Measurements from ENCODE around the gene ADCY3.
A peak's percentile ranks its signal among the peaks of the same experiment; 100 is the strongest.
"Not testable (repeated sequence)": the region's sequence is repeated elsewhere in the genome, so short reads cannot be mapped to it uniquely, and the experiment has no call there.

The ADCY3 gene

GRCh38 chr2:24809316-24810007 lies 110.6 kb downstream of the ADCY3 start:
- no peak for DNase-seq (ENCODE audit: low read depth in 3 of 3)

GRCh38 chr2:24806661-24807036 lies 113.4 kb downstream of the ADCY3 start:
- DNase-seq (ENCODE audit: low read depth in 3 of 3): no peak

- not testable (repeated sequence) for DNase-seq (ENCODE audit: low read depth in 3 of 3)
Observed at GRCh38 chr2:24805811-24806660, 114.0 kb downstream of the ADCY3 start.

GRCh38 chr2:24800487-24800886 lies 119.5 kb downstream of the ADCY3 start:
- DNase-seq (ENCODE audit: low read depth in 3 of 3): not testable (repeated sequence)

GRCh38 chr2:24797644-24798043 lies 122.4 kb downstream of the ADCY3 start:
- no peak for DNase-seq (ENCODE audit: low read depth in 3 of 3)

DNA sequence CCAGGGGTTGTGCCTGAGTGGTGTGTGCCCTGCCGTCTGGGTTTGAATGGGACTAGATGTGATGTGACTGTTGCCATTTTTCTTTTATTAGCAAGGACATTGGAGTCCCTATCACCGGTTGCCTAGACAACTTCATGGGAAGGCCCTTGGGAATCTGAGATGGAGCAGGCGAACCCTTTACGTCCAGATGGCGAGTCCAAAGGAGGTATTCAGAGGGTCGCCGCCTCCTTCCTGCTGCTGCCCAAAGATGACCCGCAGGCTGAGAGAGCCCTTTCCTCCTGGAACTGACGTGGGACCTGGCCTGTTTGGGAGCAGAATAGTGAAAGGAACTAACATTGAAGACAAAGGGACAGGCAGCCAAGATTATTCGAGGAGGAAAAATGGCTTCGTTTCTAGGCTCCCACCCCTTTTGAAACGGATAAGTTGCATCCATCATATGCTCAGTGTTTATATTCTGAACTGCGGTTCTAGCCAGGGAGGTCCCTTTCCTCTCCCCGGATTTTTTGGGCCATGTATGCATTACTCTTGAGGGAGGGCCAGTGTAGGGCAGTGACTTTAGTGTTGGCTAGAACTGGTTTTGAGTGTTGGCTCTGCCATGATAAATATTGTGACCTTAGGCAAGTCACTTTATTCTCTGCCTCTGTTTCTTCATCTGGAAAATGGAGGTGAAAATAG lies 126.1 kb downstream of the ADCY3 start:
- no peak for DNase-seq (ENCODE audit: low read depth in 3 of 3)

- peak; percentile 86 to 94 (median 91) for DNase-seq (ENCODE audit: low read depth in 3 of 3)
Observed at GRCh38 chr2:24792874-24793760, 126.9 kb downstream of the ADCY3 start, which contains the start of the genes CENPO and PTRHD1. TSS of gene CENPO (plus strand) at chr2:24793425. CDS start at chr2:24793920, 495 bp downstream. TSS of gene PTRHD1 (minus strand) at chr2:24793391. CDS start at chr2:24793377, 14 bp downstream.

- DNase-seq (ENCODE audit: low read depth in 3 of 3): no peak
Observed at GRCh38 chr2:24792542-24792873, 127.5 kb downstream of the ADCY3 start.

- DNase-seq (ENCODE audit: low read depth in 3 of 3): no peak
Observed at GRCh38 chr2:24791452-24791851, 128.6 kb downstream of the ADCY3 start.

- no peak for DNase-seq (ENCODE audit: low read depth in 3 of 3)
Observed at GRCh38 chr2:24788816-24789215, 131.2 kb downstream of the ADCY3 start.

DNA sequence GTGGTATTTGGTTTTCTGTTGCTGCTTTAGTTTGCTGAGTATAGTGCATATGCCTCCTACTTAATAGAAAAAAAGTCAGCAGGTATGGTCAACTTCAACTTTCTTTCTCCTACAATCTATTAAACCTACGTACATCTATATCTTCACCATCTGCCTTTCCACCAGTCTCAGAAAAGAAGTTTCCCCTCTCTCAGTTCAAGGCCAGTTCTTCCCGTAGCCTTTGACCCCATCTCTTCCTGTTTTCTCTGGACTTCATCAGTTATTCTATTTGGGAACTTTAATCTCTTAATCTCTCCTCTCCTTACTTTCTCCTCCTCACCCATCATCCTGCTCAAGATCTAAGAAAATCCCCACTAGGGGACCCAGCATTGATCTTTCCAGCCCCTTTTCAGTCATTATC lies 132.5 kb downstream of the ADCY3 start:
- DNase-seq (ENCODE audit: low read depth in 3 of 3): no peak

DNA sequence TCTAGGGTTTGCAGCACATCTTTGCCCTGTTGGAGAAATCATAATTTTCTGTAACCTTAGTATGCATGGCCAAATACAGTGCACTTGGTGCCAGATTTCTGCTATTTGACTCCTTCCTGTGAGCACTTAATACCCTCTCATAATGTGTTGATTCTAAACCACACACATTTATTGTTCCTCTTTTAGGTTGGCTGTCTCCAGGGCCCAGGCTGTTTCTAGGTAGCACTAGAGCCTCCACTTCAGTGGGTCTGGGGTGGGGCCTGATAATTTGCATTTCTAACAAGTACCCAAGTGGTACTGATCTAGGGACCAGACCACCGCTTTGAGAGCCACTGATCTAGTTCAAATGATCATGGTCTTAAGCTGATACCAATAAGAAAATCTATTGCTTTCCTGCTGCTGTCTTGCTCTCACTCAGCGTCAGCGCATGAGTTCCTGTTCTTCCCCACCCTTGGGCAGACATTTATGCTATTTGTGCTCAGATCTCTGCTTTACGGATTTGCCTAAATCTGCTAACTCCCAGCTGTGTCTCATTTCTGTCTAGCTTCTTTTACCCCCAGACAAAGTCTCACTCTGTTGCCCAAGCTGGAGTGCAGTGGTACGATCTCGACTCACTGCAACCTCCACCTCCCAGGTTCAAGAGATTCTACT lies 134.2 kb downstream of the ADCY3 start:
- DNase-seq (ENCODE audit: low read depth in 3 of 3): no peak

GRCh38 chr2:24783641-24784040 lies 136.4 kb downstream of the ADCY3 start:
- DNase-seq (ENCODE audit: low read depth in 3 of 3): no peak

DNA sequence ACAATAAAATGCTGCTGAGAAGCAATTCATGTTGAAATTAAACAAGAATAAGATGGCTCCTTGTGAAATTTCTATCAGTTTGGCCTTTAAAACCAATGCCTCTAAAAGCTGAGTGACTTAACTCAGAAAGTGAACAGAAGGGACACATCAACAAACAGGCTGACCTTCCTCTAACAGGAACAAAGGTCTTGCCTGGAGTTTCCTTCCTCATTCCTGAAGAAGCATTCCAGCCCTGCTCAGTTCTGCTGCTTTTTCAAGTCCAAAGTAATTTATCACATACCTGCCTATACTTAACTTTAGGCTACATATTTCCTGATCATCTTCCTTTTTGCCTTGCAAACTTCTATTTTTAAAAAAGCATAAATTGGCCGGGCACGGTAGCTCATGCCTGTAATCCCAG lies 140.9 kb downstream of the ADCY3 start:
- DNase-seq (ENCODE audit: low read depth in 3 of 3): no peak

DNA sequence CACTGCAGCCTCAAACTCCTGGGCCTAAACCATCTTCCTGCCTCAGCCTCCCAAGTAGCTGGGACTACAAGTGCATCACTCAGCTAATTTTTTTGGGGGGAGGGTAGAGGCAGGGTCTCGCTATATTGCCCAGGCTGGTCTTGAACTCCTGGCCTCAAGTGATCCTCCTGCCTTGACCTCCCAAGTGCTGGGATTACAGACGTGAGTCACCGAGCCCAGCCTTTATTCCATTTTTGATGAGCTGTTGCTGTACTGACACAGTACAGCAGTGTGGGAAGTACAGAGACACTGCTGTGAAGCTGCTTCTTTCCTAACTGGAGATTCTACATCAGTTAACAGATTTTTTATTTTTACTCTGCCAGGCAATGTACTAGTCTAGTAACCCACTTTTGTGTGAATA lies 145.7 kb downstream of the ADCY3 start:
- no peak for DNase-seq (ENCODE audit: low read depth in 3 of 3)

DNA sequence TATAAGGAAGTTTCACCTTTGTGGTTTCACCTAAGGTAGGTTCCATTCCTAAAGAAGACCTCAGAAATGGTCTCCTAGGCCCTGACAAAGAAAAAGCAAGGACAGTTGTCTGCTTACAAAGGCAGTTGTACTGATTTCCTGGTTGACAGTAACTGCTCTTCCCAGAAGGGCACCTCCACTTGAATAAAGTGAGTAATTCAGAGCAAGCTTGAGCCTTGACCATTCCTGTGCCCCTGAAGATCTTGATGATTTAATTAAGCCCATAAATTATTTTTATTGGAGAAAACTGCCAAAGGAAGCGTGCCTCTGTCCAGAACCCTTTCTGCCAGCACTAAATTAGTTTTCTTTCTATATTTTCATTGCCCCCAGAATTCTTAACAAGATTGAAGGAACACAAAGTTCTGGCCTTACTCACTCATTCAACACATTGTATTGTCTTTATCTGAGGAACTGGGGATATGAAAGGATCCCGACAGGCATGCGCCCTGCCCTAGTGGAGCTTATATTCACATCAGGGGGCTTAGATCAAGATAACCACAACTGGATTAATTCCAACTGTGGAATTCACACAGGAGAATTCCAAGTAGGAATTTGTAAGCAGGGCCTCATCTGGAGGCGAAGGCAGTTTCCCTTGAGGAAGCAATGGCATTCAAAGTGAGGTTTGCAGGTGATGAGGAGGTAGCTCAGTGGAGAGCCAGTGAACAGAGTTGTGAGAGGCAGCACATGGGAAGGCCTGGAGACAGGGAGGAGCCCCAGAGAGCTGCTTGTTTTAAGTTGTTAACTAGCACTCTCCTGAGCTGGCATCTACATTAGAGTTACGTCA lies 148.1 kb downstream of the ADCY3 start:
- no peak for DNase-seq (ENCODE audit: low read depth in 3 of 3)

- no peak for DNase-seq (ENCODE audit: low read depth in 3 of 3)
Observed at GRCh38 chr2:24771061-24771460, 149.0 kb downstream of the ADCY3 start.
